HFFc6 (cell line): ENCODE results near the gene HTN3. TPM values are rescaled to one million over a fixed set of nuclear protein-coding genes. Genes with fewer than 3 reads are reported as not detected.
"Not testable (repeated sequence)": the region's sequence is repeated elsewhere in the genome, so short reads cannot be mapped to it uniquely, and the experiment has no call there.

Experiments used
- DNase-seq: peaks from one replicate; pipeline ENCODE4 v3.0.0-alpha.2; 2018
- H3K27ac Mint-ChIP-seq: 2 replicates; pipeline ENCODE4 v1.8.0; 2020; ENCODE audit warnings: mild to moderate bottlenecking, mixed read lengths
- H3K27me3 Mint-ChIP-seq: 2 replicates; pipeline ENCODE4 v1.8.0; 2021; ENCODE audit warnings: mild to moderate bottlenecking, moderate library complexity, mixed read lengths; ENCODE audit not compliant: insufficient read depth
- H3K36me3 Mint-ChIP-seq: 2 replicates; pipeline ENCODE4 v1.8.0; 2021; ENCODE audit warnings: low read depth, mixed read lengths
- H3K4me1 Mint-ChIP-seq: 2 replicates; pipeline ENCODE4 v1.8.0; 2020; ENCODE audit warnings: low read depth, mixed read lengths
- H3K4me3 Mint-ChIP-seq: 2 replicates; pipeline ENCODE4 v1.8.0; 2020; ENCODE audit warnings: mild to moderate bottlenecking, moderate library complexity, mixed read lengths
- H3K9me3 Mint-ChIP-seq: 2 replicates; pipeline ENCODE4 v1.8.0; 2020; ENCODE audit warnings: mild to moderate bottlenecking, mixed read lengths
- CTCF ChIP-seq: fragments of 200-600 bp; sonication (generic); IDR thresholded peaks from 2 replicates; pipeline ENCODE4 v1.5.0; 2021; ENCODE audit warnings: antibody characterized with exemption, mild to moderate bottlenecking
- long read RNA-seq: library from polyadenylated mRNA; unstranded; transcript quantifications from one replicate; pipeline ENCODE4 v2.0.0, GENCODE V29; 2019
- total RNA-seq, 6 experiments: library from RNA; stranded (reverse); fragmentation: NEBNext Ultra II Directional; extraction: Animal tissue kit (Norgen Biotek cat#: 25700); gene quantifications; 2 replicates in 1 of 6; 3 replicates in 5 of 6; pipeline ENCODE4 v1.2.3, GENCODE V29; 2021

HTN3 gene
- total RNA-seq: not detected
- long read RNA-seq: 0 reads

GRCh38 chr4:70028159-70028558, at the start of gene HTN3:
TSS of gene HTN3 (plus strand) at chr4:70028459. CDS start at chr4:70030741, 2,282 bp downstream.
- not testable (repeated sequence) for H3K36me3 Mint-ChIP-seq, H3K4me1 Mint-ChIP-seq, H3K27me3 Mint-ChIP-seq, DNase-seq, H3K4me3 Mint-ChIP-seq, H3K27ac Mint-ChIP-seq
- H3K9me3 Mint-ChIP-seq: peaks cover 31% of the 10 kb centered on the region

- no peaks in the 10 kb centered on the region for H3K36me3 Mint-ChIP-seq
- H3K9me3 Mint-ChIP-seq: peaks cover 26% of the 10 kb centered on the region
- no peak overlapping the region for H3K4me3 Mint-ChIP-seq
- DNase-seq: no peak
- TF ChIP-seq CTCF: no peak
- no peaks in the 10 kb centered on the region for H3K4me1 Mint-ChIP-seq
- H3K27ac Mint-ChIP-seq: no peak overlapping the region
- no peaks in the 10 kb centered on the region for H3K27me3 Mint-ChIP-seq
Measured at GRCh38 chr4:69984030-69984443, 44.2 kb upstream of the HTN3 start.

GRCh38 chr4:69986663-69987062, 41.6 kb upstream of the HTN3 start:
- no peaks in the 10 kb centered on the region for H3K4me1 Mint-ChIP-seq
- peaks cover 26% of the 10 kb centered on the region for H3K9me3 Mint-ChIP-seq
- H3K36me3 Mint-ChIP-seq: no peaks in the 10 kb centered on the region
- TF ChIP-seq CTCF: no peak
- no peak overlapping the region for H3K4me3 Mint-ChIP-seq
- H3K27ac Mint-ChIP-seq: no peak overlapping the region
- DNase-seq: no peak
- H3K27me3 Mint-ChIP-seq: no peaks in the 10 kb centered on the region

DNA sequence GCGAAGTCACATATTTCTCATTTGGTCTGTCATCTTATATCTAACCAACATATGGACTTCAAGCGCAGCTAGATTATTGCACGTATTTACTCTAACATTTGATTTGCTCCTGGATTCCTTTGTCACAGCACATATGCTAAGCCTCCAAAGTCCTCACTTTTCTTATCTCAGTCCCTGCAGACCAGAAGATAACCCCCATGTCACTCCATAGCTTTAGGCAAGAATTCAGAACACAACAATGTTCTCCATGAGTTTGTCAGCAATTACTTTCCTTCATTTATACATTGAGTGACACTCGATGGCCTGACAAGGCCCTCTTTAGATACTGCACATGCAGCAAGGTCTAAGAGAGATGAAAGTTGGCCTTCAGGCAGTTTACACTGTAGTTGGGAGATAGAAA, 37.2 kb upstream of the HTN3 start:
- no peaks in the 10 kb centered on the region for H3K36me3 Mint-ChIP-seq
- DNase-seq: no peak

DNA sequence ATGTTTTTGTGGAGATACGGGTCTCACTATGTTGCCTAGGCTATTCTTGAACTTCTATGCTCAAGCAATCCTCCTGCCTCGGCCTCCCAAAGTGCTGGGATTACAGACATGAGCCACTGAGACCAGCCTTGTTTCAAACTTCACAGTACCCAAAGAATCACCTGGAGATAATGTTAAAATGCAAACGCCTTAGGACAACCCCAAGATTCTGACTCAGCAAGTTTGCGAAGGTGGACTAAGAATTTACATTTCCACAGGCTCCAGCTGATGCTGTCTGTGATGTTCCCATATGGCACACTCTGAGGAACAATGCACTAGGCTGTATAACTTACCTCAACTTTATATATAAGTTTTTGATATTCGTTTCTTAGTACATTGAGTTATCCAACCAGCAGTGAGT, 33.5 kb upstream of the HTN3 start:
- Mint-ChIP-seq H3K36me3 (no peaks in the 10 kb centered on the region), H3K27ac (no peak overlapping the region), H3K4me1 (no peaks in the 10 kb centered on the region), H3K27me3 (no peaks in the 10 kb centered on the region), H3K4me3 (no peak overlapping the region), H3K9me3 (peaks cover 21% of the 10 kb centered on the region)
- no peak for DNase-seq
- no peak for TF ChIP-seq CTCF

More for the DNA sequence above, 37.2 kb upstream of the HTN3 start:
- H3K9me3 Mint-ChIP-seq: peaks cover 19% of the 10 kb centered on the region
- TF ChIP-seq CTCF: no peak
- H3K27ac Mint-ChIP-seq: no peak overlapping the region
- no peaks in the 10 kb centered on the region for H3K27me3 Mint-ChIP-seq
- no peaks in the 10 kb centered on the region for H3K4me1 Mint-ChIP-seq
- no peak overlapping the region for H3K4me3 Mint-ChIP-seq

- Mint-ChIP-seq H3K4me1 (no peaks in the 10 kb centered on the region), H3K9me3 (peaks cover 21% of the 10 kb centered on the region), H3K36me3 (no peaks in the 10 kb centered on the region), H3K4me3 (no peak within 1 kb of the TSS), H3K27ac (no peak within 1 kb of the TSS), H3K27me3 (no peaks in the 10 kb centered on the region)
- no peak for TF ChIP-seq CTCF
- no peak for DNase-seq
Measured at GRCh38 chr4:69995526-69996016, 32.7 kb upstream of the HTN3 start, which contains the start of gene STATH. TSS of gene STATH (plus strand) at chr4:69995966. CDS start at chr4:69998438, 2,472 bp downstream.
